ENCODE measurements around the gene ELSPBP1.

DNA sequence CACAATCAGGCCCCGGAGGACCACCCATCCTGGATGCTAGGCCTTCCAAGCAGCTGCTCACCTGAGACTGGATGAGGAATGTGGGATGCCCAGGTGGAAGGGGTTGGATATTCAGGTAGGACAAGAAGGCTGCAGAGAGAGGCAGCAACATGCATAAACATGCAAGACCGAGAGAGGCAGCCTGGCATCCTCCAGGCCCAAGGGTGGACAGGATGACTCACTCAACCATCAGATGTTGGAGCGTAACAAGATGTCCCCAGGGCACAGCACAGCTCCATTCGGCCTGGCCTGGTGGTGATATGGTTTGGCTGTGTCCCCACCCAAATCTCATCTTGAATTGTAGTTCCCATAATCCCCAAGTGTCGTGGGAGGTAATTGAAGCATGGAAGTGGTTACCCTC is 59.4 kb downstream of the ELSPBP1 start:
- TF ChIP-seq, protein P1, sequence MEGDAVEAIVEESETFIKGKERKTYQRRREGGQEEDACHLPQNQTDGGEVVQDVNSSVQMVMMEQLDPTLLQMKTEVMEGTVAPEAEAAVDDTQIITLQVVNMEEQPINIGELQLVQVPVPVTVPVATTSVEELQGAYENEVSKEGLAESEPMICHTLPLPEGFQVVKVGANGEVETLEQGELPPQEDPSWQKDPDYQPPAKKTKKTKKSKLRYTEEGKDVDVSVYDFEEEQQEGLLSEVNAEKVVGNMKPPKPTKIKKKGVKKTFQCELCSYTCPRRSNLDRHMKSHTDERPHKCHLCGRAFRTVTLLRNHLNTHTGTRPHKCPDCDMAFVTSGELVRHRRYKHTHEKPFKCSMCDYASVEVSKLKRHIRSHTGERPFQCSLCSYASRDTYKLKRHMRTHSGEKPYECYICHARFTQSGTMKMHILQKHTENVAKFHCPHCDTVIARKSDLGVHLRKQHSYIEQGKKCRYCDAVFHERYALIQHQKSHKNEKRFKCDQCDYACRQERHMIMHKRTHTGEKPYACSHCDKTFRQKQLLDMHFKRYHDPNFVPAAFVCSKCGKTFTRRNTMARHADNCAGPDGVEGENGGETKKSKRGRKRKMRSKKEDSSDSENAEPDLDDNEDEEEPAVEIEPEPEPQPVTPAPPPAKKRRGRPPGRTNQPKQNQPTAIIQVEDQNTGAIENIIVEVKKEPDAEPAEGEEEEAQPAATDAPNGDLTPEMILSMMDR (IDR thresholded peaks at IDR 0.05; ENCODE audit: low read depth, low read length, poor library complexity, severe bottlenecking) = no peak
- no peak for TF ChIP-seq EZH2phosphoT487 (IDR thresholded peaks at IDR 0.05; ENCODE audit: borderline replicate concordance, low read length)

All from DOHH2 (cell line).